Measurements from ENCODE around the gene SNRK. TPM values are rescaled to one million over a fixed set of nuclear protein-coding genes. Genes with fewer than 3 reads are reported as not detected.
A peak's percentile ranks its signal among the peaks of the same experiment; 100 is the strongest.

SNRK gene
- total and polyA plus RNA-seq, 7 donors: 6.8 to 25.6 (median 18.8) TPM

GRCh38 chr3:43285644-43286043 lies 696 bp upstream of the SNRK start:
- H3K27me3 ChIP-seq (ENCODE audit: insufficient read depth in 3 of 3, low read length in 2 of 3): no peaks in the 10 kb centered on the region
- no peak for DNase-seq
- peaks cover 0 to 7% of the 10 kb centered on the region in 2 donors for H3K36me3 ChIP-seq (ENCODE audit: insufficient read depth in 1 of 2, low read depth in 1 of 2)
- H3K4me3 ChIP-seq: peak overlapping the region; percentile 80
- TF ChIP-seq, protein P1, sequence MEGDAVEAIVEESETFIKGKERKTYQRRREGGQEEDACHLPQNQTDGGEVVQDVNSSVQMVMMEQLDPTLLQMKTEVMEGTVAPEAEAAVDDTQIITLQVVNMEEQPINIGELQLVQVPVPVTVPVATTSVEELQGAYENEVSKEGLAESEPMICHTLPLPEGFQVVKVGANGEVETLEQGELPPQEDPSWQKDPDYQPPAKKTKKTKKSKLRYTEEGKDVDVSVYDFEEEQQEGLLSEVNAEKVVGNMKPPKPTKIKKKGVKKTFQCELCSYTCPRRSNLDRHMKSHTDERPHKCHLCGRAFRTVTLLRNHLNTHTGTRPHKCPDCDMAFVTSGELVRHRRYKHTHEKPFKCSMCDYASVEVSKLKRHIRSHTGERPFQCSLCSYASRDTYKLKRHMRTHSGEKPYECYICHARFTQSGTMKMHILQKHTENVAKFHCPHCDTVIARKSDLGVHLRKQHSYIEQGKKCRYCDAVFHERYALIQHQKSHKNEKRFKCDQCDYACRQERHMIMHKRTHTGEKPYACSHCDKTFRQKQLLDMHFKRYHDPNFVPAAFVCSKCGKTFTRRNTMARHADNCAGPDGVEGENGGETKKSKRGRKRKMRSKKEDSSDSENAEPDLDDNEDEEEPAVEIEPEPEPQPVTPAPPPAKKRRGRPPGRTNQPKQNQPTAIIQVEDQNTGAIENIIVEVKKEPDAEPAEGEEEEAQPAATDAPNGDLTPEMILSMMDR (IDR thresholded peaks at IDR 0.05): no peak
- peaks cover 39% of the 10 kb centered on the region for H3K4me1 ChIP-seq
- H3K9me3 ChIP-seq: no peaks in the 10 kb centered on the region
- ATAC-seq: no peak
- H3K27ac ChIP-seq: peak overlapping the region; percentile 92
- intact Hi-C loops (cut with DNase I): loop anchor here in 1 of 2 donors (5.0 kb wide), 1 partner anchor 123 kb away; no protein-coding TSS in a partner anchor
- WGBS, 3 donors: 55 to 61% (median 59%) methylated on average over 11 of the region's 11 CpGs

DNA sequence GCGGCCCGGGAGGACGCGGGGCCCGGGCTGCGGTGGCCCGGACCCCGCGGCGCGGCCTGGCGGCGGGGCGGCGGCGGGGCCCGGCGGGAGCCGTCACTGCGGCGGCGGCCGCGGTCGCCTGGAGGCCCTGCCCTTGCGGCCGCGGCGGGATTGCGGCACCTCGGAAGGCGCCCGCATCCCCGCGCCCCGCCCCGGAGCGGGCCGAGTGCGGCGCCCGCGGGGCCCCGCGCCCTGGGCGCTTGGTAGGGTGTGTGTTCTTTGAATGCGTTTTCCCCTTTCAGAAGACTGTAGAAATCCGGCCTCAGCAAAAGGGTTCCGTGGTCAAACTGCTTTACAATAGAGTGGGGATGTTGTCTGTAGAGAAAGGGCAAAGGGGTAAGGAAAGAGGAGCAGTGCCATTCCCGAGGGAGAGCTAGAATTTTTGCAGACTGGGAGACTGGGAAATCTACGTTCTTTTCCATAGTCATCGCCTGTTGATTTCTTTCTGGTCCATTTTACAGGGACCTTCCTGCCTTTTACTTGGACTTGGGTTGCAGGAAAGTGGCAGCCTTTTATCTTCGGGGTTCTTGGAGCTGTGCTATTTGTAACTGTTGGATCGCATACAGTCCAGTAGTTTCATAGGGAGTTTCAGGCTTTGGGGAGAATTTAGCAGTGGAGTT lies 630 bp downstream of the SNRK start:
- Histone ChIP-seq H3K4me1 (peaks cover 45% of the 10 kb centered on the region), H3K27me3 (ENCODE audit: insufficient read depth in 3 of 3, low read length in 2 of 3) (no peaks in the 10 kb centered on the region), H3K36me3 (ENCODE audit: insufficient read depth in 1 of 2, low read depth in 1 of 2) (peaks cover 0 to 11% of the 10 kb centered on the region in 2 donors), H3K9me3 (no peaks in the 10 kb centered on the region), H3K4me3 (peak overlapping the region; percentile 80), H3K27ac (peak overlapping the region; percentile 92)
- ATAC-seq (peak; percentile 35 to 64 (median 50)), DNase-seq (no peak)
- intact Hi-C loops (cut with DNase I): loop anchor here in 1 of 2 donors (5.0 kb wide), 1 partner anchor 125 kb away; no protein-coding TSS in a partner anchor
- 0 to 1% (median 0%) methylated on average over 30 to 54 of the region's 54 CpGs for WGBS, 3 donors
- TF ChIP-seq, protein P1 (IDR thresholded peaks at IDR 0.05): no peak

- H3K4me3 ChIP-seq: peak overlapping the region; percentile 80
- no peaks in the 10 kb centered on the region for H3K9me3 ChIP-seq
- peak overlapping the region; percentile 92 for H3K27ac ChIP-seq
- peaks cover 0 to 11% of the 10 kb centered on the region in 2 donors for H3K36me3 ChIP-seq (ENCODE audit: insufficient read depth in 1 of 2, low read depth in 1 of 2)
- ATAC-seq: no peak
- no peaks in the 10 kb centered on the region for H3K27me3 ChIP-seq (ENCODE audit: insufficient read depth in 3 of 3, low read length in 2 of 3)
- TF ChIP-seq, protein P1 (IDR thresholded peaks at IDR 0.05): no peak
- WGBS, 3 donors: 11 to 18% (median 17%) methylated on average over 3 of the region's 3 CpGs
- no peak for DNase-seq
- intact Hi-C loops (cut with DNase I): loop anchor here in 1 of 2 donors (5.0 kb wide), 1 partner anchor 125 kb away; no protein-coding TSS in a partner anchor
- H3K4me1 ChIP-seq: peaks cover 47% of the 10 kb centered on the region
Observed at GRCh38 chr3:43287500-43287873, 1.1 kb downstream of the SNRK start.

DNA sequence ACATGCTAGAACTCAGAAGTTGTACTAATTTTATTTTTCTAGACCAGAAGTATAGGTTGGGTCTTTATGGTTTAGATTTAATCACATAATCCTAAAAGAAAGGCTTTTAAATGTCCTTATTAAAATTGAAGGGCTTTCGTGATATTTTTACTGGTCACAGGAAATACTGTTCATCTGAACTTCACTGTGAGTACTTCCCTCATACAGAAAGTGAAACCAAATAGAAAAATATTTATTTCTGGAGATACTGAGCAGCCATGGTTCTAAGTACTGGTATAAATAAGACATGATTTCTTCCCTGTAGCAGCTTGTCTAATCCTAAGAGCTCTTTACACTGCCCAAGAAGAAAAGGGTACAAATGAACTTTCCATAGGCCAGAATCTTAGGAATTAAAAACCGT lies 2.0 kb downstream of the SNRK start:
- peaks cover 50% of the 10 kb centered on the region for H3K4me1 ChIP-seq
- H3K9me3 ChIP-seq: no peaks in the 10 kb centered on the region
- peaks cover 0 to 11% of the 10 kb centered on the region in 2 donors for H3K36me3 ChIP-seq (ENCODE audit: insufficient read depth in 1 of 2, low read depth in 1 of 2)
- WGBS, 3 donors: 10 to 25% (median 20%) methylated on average over 2 of the region's 2 CpGs
- peak overlapping the region; percentile 92 for H3K27ac ChIP-seq
- ATAC-seq: no peak
- H3K27me3 ChIP-seq (ENCODE audit: insufficient read depth in 3 of 3, low read length in 2 of 3): no peaks in the 10 kb centered on the region
- TF ChIP-seq, protein P1 (IDR thresholded peaks at IDR 0.05): no peak
- H3K4me3 ChIP-seq: peak overlapping the region; percentile 80
- no peak for DNase-seq
- intact Hi-C loops (cut with DNase I): loop anchor here in 1 of 2 donors (5.0 kb wide), 1 partner anchor 126 kb away; no protein-coding TSS in a partner anchor
